B cell (primary cell): ENCODE results near the gene MED13.

ENCODE experiments used
- CTCF ChIP-seq: fragments of 200-600 bp; IDR thresholded peaks from one replicate; pipeline ENCODE4 v1.8.0; 2022; ENCODE audit warnings: antibody characterized with exemption, mild to moderate bottlenecking
- EZH2 ChIP-seq: IDR thresholded peaks from 2 replicates; pipeline ENCODE4 v1.6.1; 2012; ENCODE audit warnings: borderline replicate concordance, low read depth, mild to moderate bottlenecking, moderate library complexity, low read length; ENCODE audit not compliant: insufficient read depth, poor library complexity, severe bottlenecking

- TF ChIP-seq CTCF, result no peak
- no peak for TF ChIP-seq EZH2
Measured at GRCh38 chr17:61984821-61985220, 80.3 kb downstream of the MED13 start.
